GM21447 (cell line): Measurements from ENCODE around the gene CLEC2L.

Source experiments
- ATAC-seq: cut with Tn5 transposase; IDR thresholded peaks from one replicate; pipeline ENCODE4 v1.9.1; 2021; ENCODE audit not compliant: unreplicated experiment

CLEC2L gene

DNA sequence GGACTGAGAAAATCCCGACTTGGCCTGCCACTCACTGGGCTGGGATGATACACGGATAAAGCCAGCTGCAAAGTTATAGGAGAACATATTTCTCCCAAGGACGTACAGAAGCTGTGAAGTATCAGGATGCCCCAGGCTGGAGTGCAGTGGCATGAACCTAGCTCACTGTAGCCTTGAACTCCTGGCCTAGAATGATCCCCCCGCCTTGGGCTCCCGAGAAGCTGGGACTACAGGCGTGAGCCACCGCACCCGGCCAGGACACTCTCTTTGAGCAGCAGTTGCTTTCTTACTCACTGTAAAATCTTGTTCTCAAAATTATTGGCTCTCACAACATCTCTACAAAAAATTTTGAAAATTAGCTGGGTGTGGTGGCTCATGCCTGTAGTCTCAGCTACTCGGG is 50.4 kb downstream of the CLEC2L start:
- no peak for ATAC-seq

DNA sequence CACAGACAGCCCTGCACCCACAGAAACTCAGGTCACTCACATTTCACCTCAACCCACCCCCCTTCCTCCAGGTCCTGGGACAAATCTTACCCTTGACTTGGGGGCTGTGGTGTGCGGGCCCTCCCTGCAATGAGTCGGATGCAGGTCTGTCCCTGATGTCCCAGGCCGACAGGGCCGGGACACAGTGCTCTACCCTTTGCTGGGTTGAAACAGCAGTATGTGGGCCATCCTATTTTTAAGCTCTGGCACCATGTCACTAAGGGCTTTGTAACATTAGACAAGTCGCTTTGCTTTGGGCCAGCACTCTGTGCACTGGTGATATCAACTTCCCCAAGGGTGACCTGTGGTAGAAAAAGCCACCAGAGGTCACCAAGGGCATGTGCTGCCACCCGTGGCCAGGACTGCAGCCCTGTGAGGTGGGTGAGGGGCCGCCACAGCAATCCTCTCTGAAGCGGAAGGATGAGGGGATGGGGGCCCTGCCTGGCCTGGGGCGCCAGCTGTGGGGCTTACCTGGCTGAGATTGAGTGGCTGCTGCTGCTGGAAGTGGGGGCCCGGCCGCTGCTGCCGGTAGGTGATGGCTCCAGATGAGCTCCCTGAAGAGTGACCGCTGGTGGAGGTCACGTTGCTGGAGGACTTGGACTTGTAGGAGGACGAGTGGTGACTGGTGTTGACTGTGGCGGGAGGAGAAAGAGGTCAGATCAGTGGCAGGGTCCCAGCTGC is 51.3 kb downstream of the CLEC2L start:
- ATAC-seq: no peak

DNA sequence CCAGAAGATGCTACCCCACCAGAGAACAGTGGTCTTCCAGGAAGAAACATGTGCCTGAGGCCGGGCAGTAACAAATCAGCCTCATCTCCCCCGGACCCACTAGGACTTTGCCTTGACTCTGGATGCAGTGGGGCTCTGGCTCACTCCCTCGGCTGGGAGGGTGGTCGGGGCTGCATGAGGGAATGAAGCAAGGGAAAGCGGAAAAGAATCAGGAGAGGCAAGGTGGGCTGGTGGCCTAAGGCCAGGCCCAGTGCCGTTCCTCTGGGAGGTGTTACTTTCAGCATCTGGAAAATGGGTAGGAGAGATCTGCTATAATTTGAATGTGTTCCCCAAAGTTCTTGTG is 51.8 kb downstream of the CLEC2L start:
- ATAC-seq: no peak

DNA sequence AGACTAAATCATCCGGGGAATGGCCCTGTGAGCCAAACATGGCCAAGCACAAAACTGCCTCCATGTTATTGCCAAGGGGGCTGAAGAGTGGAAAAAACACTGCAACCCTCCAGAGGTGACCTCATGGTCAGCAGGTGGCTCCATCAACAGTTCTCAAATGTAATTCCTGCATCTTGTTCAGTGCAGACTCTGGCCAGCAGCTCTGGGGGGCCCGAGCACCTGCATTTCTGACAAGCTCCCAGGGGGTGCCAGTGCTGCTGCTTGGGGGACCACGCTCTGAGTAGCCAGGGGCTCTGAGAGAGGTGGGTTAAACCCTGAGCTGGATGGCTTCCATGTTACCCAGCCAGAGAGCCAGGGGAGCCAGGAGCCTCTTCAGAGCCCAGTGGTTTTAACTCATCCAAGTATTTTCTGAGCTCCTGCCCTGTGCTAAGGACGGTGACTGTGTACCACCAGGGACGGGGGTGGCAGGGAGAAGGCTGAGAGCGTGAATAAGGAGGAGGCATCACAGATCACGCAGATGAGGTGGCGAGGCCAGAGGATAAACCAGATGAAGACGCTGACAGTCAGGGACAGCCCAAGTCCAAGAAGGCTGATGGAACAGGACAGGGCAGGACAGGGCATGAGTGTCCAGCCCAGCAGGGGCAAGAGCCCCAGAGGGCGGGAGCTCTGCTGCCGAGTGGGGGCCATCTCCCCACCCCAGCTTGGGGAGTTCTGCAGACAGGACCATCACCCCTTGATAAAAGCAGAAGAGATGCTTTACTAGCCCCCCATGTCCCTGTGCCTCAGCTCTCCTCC is 52.9 kb downstream of the CLEC2L start:
- no peak for ATAC-seq

DNA sequence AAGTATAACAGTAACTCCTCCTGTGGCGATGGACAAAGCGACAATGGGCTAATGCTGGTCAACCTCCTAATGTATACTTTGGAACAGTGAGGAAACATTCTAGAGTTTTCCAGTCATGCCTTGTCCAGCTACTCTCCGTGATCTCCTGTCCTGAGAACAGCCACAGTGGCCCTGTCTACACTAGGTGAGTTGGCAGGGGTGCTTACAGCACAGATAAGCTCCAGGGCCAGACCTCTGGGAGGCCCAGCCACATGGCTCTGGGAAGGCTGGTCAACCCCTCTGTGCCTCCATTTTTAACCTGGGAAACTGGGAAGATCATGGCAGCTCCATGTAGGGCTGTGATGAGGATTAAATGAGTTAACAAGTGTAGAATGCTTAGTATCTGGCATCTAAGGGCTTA is 57.0 kb downstream of the CLEC2L start:
- no peak for ATAC-seq

DNA sequence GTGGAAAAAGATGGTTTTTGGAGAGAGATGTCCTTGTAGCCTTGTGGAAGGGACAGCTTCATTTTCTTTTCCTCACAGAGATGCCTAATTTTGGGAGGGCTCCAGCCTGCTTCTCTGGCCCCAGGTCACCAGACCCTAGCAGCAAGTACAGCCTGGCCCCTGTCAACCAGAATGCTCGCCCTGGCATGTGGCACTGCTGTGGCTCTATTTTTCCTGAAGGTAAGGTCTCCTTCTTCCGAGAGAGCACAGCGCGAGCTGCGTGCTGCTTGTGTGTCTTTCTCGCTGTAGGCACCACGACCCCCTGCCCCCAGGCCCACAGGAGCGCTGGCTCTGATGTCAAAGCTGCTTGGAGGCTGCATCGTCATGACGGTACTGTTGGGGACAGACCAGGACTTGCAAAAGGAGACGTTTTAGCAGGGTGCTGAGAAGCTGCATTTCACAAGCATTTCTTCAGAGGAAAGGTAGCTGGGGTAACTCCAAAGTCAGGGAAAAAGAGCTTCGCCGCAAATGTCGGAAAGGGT is 58.7 kb downstream of the CLEC2L start:
- ATAC-seq: no peak

DNA sequence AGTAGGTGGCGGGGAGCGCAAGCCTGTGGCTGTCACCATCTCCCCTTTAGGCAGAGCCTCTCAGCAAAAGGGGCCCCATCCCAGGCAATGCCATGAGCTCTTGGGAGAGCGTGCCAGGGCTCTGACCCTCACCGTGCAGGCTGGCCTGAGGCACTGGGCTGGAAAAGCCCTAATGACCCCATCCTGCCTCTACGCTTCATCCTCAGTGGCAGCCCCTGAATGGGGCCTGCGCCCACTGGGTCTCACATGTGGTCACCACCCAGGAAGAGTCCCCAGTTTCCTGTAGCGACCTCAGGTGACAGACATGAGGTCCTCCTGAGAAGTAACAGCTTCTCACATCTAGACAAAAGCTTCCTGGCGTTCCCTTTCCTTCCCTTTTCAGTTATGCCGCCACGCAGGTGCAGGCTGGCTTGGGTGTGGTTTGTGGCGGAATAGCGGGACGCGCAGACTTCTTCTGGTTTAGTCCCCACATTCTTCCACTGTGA is 59.2 kb downstream of the CLEC2L start:
- ATAC-seq: no peak

DNA sequence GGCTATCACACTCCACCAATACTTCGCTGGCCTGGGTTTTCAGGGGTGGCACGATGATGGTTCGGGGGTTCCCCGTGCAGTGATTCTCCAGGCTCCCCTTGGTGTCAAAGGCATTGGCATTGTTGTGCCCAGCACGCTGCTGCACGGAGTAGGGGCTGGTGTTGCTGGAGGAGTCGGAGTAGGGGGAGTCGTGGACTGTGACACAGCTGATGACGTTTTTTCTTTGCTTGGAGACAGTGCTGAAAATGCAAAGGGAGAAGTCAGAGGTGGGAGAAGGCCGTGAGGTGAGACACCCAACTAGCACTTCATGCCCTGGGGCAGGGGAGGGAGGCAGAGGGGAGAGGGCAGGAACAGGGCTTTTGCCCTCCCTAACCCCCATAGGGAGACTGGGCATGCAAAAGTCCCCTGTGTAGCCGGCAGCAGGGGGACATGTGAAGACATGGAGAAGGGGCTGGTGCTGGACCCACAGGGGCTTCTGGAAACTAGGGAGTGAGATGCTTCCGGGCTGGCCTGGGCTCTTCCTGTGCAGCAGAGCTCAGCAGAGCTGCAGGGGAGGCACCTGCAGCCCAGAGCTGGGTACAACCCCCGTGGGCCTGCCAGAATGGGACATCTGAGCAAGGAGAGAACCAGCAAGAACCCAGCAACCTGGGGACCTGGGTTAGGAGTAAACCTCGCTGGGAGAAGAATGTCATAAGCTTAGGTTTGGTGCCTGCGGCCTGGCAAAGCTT is 60.5 kb downstream of the CLEC2L start:
- no peak for ATAC-seq

DNA sequence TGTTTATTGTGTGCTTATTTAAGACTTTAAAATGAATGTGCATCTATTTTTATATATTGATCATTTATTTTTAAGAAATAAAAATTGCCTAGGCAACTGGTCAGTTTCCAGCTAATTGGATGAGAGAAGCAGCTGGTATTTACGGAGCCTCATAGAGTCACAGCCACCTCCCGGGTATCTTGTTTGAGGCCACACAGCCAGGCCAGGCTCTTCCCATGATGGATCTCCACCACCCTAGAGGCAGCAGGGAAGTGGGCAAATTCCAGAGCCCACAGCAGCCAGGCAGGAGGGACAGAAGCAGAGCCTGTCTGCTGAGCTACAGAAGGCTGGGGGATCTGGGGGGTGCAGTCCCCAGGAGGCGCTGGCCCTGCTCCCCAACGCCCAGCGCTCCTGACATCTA is 61.6 kb downstream of the CLEC2L start:
- ATAC-seq: no peak

DNA sequence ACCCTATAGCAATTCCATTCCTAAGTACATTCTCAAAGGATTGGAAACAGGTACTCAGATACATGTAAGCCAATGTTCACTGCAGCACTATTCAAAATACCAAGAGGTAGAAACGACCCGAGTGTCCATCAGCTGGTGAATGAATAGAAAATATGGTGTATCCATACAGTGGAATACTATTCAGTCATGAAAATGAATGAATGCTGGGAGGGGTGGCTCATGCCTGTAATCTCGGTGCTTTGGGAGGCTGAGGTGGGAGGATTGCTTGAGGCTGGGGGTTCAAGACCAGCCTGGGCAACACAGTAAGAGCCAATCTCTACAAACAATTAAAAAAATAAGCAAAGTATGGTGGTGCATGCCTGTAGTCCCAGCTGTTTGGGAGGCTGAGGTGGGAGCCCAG is 62.8 kb downstream of the CLEC2L start:
- ATAC-seq: no peak

DNA sequence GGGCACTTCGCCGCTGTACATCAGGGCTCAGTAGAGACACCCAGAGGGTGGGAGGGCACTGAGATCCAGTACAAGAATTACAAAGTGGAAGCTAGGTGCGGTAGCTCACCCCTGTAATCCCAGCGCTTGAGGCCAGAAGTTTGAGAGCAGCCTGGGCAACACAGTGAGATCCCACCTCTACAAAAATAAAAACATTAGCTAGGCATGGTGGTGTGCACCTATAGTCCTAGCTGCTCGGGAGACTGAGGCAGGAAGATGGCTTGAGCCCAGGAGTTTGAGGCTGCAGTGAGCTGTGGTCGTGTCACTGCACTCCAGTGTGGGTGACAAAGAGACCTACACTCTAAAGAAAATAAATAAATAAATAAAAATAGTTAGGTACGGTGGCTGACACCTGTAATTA is 64.0 kb downstream of the CLEC2L start:
- no peak for ATAC-seq

DNA sequence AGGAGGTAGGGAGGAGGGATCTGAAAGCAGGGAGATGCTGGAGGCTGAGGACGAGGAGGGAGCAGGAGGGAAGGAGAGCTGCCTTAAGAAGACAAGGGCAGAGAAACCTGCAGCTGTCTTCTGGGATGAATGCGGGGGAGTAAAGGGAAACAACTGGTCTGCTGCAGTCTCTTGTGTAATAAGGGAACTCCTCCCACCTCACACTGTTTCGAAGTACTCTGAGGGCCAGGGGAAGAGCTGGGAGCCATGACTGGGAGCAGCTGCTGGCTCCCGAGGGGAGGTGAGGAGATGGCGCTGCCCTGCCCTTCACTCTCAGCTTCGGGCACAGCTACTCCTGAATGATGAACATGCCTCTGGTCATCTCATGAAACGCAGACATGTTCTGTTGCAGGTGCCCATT is 65.1 kb downstream of the CLEC2L start:
- no peak for ATAC-seq

DNA sequence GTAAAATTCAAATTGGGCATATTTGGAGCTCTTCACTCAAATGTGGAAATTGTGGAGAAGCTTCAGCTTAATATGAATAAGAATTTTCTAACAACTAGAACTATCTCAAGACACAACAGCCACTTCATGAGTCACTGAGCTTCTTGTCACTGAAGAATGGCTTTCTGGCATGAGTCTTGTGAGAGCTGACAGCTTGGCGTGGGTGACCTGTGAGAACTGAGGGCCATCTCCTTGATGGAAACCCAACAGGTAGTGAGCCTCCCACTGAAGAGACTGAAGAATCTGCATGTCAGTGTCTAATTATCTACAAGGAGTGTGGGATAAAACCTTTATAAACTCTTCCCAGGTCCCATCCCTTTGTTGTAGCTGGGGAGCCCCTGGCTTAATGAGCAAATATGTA is 66.0 kb downstream of the CLEC2L start:
- no peak for ATAC-seq

DNA sequence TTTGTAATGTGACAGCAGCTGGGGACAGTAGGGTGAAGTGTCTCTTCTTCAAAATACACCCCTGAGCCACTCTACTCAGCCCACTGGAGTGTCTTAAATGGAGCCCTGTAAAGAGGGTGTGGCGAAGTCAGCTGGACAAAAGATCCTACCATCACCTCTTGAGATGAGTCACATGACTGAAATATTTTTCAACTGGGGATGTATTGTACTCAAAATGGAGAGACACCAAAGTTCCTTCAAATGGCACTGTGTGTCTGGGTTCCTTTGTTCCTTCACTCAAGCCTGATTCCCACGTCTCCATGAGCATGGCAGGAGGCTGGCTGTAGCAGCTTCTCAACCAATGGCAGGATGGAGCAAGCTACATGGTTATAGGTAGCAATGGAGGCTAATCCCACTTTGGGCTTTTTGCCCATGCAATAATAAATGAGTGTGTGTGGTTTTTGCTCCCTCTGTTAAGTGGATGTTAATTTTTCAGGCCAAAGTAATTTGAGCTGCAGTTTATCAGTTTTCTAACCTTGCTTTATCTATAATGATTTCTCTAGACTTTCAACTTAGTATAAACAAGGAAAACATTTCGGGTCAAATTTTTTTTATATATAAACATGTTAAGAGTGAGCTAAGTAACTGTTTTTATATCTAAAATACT is 68.2 kb downstream of the CLEC2L start:
- no peak for ATAC-seq

DNA sequence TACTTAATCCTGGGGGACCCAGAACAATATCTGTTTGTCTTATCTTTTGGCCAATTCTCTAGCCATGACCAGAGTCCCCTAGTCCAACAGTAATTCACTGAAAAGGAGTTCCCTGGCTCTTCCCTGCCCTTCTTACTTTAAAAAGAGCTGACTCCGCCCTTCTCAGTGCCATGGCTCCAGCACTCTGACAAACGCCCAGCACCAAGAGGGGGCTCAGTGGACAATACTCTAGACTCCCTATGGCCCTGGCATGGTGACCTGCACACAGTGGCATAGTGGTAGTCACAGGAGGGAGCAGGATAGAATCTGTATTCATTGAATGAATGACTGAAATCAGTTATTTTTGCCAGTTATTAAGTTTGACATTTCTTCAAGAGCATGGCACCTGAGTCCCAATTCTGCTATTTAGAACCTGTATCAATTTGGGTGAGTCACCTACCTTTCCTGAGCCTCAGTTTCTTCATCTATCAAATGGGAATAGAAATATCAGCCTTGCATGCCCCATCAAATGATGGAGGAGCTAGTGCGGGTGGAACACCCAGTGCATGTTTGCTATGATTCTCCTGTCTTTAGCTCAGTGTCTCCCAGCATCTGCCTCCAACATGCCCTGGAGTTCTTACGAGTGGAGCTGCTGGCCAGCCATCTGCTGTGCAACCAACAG is 69.4 kb downstream of the CLEC2L start:
- ATAC-seq: no peak

DNA sequence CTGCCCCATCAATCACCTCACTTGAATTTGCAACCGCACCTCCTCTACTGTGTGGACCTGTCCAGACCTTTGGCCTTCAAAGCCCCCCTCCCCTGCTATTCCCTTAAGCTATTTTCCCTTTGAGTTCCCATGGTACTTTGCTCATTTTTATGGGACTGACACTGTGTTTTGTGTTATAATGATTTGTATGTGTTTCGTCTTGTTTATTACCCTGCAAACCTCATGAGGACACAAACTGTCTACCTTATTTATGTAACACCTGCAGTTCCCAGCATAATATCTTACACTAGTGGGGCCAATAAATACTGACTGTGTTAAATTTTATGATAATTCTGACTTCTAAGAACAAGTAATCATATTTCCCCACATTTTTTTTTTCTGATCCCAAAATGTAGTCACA is 70.6 kb downstream of the CLEC2L start:
- no peak for ATAC-seq
